ENCODE results near the gene VSIR.

Gene VSIR

DNA sequence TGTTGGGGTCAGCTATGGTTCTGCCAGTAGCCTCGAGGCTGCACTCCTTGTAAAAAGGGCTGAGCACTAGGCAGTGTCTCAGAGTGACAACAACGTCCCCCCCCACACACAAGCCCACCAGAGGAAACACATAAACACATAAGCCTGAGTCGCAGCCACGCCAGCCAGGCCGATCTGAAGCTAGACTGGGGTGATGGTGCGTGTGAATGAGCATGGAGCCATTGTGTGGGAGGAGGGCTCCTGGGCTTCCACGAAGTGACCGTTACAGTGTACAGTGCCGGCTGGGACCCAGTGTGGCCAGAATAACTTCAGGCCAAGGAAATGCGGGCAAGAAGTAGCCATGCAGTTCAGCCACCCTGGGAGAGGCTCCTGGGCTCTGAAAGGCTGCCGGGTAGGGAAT is 50.0 kb downstream of the VSIR start:
- TF ChIP-seq CTCF (IDR thresholded peaks at IDR 0.05; ENCODE audit: extremely low read depth, missing control alignments), result no peak
- no peak for DNase-seq (ENCODE audit: low spot score)

DNA sequence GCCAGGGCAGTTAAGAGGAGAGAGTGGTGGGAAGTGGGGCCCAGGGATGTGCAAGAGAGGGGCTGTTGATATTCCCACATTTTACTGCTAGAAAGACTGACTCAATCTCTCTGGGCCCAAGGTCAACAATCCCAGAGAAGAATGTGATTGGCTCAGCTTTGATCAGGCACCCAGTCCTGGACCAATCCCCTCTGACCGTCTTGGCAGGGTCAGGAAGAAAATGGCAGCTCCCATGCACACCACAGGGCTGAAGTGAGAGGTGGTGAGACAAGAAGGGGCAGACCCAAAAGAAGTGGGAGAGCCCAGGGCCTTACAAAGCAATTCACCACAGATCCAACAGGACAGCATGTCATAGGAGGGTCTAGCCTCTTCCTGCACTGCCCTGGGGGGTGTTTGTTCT is 50.5 kb downstream of the VSIR start:
- DNase-seq (ENCODE audit: low spot score), result no peak
- TF ChIP-seq CTCF (IDR thresholded peaks at IDR 0.05; ENCODE audit: extremely low read depth, missing control alignments), result no peak

DNA sequence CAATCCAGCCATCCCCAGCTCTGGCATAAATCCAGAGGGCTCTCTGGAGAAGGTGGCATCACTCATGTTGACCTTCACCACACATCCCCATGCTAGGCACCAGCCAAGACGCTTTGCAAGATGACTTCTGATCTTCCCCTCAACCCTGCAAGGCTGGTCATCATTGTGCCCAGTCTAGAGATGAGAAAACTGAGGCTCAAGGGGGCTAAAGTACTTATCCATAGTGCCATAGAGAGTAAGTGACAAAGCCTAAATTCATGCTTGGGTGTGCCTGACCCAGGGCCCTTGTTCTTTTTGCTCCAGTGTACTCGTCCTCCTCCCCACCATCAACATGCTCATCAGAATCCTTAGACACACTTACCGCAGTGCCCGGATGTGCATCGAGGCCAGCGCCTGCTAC is 52.0 kb downstream of the VSIR start:
- no peak for TF ChIP-seq CTCF (IDR thresholded peaks at IDR 0.05; ENCODE audit: extremely low read depth, missing control alignments)
- no peak for DNase-seq (ENCODE audit: low spot score)

GRCh38 chr10:71720288-71720687 is 53.0 kb downstream of the VSIR start:
- TF ChIP-seq CTCF (IDR thresholded peaks at IDR 0.05; ENCODE audit: extremely low read depth, missing control alignments), result no peak
- DNase-seq (ENCODE audit: low spot score), result no peak

DNA sequence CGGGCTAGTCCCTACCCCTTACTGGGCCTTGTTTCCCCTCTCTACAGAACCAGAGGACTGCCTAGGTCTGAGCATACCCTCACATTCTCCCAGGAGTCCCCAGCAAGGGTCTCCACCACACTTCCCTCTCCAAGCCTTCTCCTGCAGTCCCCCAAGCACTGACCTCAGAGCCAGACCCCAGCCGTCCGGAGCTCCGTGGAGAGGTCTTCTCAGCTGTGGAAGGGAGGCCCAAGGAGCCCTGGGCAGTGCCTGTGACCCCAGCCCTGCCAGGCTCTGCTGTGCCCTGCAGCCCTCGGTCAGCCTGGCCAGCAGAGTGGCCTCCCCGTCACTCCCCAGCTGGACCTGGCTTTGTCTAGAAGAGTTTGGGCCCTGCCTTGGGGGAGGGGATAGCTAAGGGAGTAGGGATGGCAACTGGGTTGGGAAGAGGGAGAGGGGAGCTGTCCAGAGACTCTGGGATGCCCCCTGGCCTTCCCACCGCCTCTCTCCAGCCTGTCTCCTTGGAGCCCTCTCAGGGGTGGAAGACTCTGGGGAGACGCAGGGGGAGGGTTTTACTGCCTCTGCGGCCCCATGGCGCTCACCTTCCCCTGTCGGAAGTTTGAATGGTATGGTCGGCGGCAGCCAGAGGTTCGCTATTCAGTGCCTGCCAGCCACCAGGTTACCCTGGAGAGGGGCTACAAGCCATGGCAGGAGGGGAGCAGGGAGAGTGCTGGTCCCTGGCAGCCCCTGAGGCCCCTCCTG is 53.7 kb downstream of the VSIR start, which contains the start of gene C10orf105:
TSS of gene C10orf105 (minus strand) at position 315 of the 738 bp plus-strand sequence. CDS start 3,441 bp downstream, outside the sequence.
- no peak for DNase-seq (ENCODE audit: low spot score)
- no peak for TF ChIP-seq CTCF (IDR thresholded peaks at IDR 0.05; ENCODE audit: extremely low read depth, missing control alignments)

- TF ChIP-seq CTCF (IDR thresholded peaks at IDR 0.05; ENCODE audit: extremely low read depth, missing control alignments), result no peak
- no peak for DNase-seq (ENCODE audit: low spot score)
Observed at GRCh38 chr10:71719042-71719441, 54.3 kb downstream of the VSIR start.

GRCh38 chr10:71718165-71718698 is 55.1 kb downstream of the VSIR start:
- no peak for DNase-seq (ENCODE audit: low spot score)
- TF ChIP-seq CTCF (IDR thresholded peaks at IDR 0.05; ENCODE audit: extremely low read depth, missing control alignments), result no peak
